ENCODE data around the gene RALGAPA2.

Gene RALGAPA2

DNA sequence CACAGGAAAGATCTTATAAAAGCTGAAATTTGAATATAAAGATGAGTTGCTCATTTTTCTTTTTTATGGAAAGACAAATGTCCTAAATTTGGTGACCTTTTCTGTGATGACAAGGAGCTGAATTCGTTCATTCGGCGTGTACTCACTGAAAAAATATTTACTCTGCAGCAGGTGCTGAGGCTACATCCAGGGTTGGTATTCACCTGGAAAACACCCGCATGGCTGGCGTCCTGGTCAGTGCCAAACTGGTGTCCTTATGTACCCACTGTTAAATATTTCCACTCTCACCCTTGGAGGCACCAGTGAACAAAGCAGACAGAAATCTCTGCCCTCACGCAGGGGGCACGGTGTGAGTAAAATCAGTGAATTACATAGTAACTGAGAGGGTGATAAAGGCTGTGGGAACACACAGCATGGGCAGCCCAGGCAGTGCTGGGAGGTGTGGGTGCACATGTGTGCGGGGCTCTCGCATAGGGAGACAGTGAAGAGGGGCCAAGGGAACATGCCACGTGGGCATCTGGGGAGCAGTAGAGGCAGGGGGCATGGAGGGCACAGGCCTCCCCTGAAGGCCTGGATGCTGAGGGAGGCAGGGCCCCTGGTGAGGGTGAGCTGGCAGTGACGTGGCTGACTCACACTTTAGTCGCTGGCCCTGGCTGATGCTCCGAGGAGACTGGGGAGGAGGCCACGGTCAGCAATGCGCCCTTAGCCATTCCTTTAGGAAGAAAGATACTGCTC, 254.9 kb downstream of the RALGAPA2 start:
- no peak for DNase-seq

DNA sequence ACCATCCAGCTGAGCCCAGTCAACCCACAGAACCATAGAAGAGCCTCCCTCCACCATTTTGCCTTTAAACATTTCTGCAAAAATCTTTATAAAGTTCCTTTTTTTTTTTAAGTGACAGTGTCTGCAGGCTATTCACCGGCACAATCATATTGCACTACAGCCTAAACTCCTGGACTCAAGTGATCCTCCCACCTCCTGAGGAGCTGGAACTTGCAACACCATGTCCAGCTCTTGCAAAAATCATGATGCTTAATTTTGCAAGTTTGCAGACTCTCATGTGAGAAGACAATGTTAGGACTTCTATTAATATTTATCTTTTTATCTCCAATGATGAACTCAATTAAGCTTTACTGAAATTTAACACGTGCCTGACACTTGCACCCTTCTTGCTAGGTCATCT, 255.7 kb downstream of the RALGAPA2 start:
- no peak for DNase-seq

DNA sequence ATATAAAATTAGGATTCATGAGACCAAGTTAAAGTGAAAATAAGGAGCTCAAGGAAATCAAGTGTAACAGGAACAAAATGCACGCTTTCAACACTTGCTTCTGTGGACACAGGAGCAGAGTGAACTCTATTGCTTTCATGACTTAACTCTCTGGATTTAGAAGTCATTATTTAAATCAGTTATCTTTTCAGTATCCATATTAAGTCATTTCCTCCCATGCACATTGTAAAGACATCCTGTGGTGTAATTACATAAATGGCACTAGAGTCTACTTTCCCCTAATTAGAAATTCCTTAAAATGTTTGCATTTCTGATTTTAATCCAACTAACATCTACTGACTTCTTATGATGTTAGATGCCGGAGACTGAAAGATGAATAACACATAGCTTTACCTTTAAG, 256.5 kb downstream of the RALGAPA2 start:
- DNase-seq, result no peak

DNA sequence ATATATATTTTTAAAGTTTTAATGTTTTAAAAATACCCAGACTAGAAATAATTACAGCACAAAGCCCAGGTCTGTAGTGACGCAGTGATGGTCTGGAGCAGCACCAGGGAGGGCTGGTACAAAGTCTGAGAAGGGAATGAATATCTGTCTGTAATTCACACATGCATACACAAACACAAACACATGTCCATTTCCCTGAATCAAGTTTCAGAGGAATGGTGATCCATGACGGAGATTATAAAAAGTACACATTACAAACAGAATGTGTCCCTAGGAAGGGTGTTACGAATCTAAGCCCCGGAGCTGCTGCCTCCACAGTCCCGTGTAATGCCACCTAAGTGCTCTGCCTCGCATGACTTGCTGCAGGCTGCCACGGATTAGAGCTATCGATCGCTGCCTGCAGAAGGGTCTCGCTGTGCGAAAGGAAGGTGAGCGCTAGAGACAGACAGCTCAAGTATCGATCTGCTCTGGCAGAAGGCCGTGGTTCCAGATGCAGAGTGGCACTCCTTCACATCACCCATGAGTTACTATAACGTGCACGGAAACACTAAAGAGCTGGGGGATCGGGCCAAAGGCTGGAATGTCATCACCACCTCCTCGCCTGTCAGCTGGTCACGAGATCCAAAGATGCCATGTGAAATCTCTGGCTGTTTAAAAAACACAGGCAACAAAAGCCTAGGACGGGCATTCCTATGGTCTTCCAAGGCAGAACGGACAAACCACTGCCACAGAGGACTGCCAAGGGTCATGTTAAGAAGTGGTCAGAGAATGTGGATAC, 257.4 kb downstream of the RALGAPA2 start:
- DNase-seq, result no peak

DNA sequence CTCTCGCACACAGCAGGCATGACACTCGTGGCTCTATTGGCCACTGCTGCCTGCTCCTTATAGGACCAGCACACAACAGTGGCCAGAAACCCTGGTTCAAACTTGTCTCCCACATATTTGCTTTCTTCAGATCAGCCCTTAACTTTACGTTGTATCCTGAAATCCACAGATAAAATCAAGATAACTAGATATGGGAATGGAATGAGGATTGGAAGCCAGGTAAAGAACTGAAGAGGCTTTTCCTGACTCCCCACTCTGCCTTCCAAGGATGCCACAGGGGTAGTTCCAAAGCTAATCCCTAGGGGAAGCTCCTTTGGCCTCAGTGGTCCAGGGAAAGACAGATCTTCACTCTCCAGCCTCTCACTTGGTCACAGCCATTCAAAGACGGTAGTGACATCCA, 258.1 kb downstream of the RALGAPA2 start:
- no peak for DNase-seq

DNA sequence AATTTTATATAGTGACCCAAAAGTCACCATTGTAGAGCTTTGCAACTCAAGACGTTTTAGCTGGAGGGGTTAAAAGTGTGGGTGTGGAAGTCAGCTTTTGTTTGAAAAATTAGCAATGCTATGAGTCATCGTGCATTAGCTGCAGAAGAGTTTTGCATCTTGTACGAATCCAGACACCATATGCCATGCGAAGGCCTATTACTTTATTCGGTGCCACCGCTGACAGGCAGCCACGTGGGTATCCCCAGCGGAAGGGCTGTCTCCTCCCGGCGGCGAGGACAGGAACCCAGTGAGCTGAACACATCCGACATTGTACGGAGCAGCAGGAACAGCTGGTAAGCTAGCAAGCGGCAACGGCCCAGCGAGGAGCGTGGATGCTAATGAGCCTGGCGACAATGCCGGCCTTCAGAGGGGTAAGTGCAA, 260.2 kb downstream of the RALGAPA2 start:
- DNase-seq, result peak in 13 of 14 donors; percentile 47 to 92 (median 82)

DNA sequence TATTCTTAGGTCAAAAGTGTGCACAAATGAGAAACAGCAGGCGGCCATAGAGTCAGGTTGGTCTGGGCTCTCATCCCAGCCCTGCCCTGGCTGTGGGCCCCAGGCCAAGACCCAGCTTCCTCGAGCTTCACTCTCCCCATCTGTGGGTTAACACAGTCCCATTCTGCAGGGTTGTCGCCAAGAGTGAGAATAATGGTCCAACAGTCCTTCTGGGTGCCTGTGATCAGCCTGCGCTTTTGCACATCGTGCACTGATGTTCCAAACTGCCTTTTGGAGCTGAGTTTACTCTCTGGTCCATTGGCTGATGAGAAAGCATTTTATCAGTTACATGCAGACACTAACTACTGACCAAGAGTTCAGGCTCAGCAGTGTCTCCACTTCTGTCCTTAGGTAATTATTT, 261.9 kb downstream of the RALGAPA2 start:
- peak in 11 of 14 donors; percentile 46 to 96 (median 61) for DNase-seq

- DNase-seq, result peak in 1 of 14 donors; percentile 49
Observed at GRCh38 chr20:20448881-20449280, 263.6 kb downstream of the RALGAPA2 start.

- peak in 1 of 14 donors; percentile 36 for DNase-seq
Observed at GRCh38 chr20:20447196-20447595, 265.2 kb downstream of the RALGAPA2 start.

DNA sequence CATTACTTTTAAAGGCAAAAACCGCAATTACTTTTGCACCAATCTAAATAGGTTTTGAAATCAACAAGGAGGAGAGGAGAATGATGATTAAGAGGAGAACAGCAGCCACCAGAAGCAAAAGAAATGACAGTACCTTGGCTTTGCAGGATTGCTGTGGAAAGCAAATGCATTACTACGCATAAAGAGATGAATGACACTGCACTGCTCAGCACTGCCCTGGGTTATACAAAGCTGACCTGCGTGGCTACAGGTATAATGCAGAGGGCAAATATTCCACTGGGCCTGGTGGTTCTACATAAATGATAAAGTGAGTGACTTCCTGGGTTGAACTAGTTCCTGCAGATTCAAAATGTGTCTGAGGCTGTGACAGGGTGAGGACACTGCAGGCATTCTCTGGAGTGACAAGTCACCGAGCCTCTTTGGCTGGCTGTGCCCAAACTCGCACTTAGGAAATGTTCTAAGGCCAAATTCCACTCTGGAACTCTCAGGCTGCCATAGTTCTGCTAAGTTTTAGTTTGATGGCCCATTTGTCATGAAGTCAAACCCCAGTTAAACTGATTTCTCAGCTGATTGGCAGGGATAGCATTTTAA, 265.9 kb downstream of the RALGAPA2 start:
- peak in 2 of 14 donors; percentile 14 to 57 for DNase-seq

DNA sequence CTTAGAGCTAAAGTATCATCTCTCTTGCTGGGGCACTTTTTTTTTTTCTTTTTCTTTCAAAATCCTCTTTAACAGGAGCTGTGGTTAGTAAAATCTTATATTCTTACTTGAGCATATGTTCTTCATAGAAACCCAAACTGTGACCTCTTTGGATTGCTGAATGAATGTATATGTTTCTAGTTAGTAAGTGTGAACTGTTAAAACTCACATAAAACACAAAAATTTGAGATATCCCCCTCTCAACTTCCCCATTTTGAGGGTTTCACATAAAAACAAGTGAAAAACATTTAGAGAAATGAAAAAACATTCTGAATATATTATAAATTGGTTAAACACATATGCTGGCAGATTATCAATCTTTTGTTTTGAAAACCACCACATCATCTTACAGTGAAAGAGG, 266.4 kb downstream of the RALGAPA2 start:
- no peak for DNase-seq

DNA sequence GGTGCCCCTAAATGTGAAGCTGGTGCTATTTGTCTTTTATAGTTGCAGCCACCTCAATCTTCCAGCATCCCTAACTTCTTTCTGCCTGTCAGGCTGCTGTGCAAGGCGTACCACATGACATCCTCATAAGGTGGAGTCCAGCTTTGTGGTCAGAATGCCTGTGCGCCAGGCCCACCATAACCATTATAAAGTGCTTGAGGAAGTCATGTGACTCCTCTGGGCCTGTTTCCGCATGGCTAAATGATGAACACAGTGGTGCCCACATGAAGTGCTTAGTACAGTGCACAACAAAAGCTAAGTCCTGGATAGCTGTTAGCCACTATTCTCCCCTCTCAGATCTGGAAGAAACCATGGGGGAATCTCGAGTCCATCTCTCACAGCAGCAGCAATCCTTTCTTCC, 268.9 kb downstream of the RALGAPA2 start:
- DNase-seq, result no peak

GRCh38 chr20:20442466-20442865, 270.0 kb downstream of the RALGAPA2 start:
- no peak for DNase-seq

DNA sequence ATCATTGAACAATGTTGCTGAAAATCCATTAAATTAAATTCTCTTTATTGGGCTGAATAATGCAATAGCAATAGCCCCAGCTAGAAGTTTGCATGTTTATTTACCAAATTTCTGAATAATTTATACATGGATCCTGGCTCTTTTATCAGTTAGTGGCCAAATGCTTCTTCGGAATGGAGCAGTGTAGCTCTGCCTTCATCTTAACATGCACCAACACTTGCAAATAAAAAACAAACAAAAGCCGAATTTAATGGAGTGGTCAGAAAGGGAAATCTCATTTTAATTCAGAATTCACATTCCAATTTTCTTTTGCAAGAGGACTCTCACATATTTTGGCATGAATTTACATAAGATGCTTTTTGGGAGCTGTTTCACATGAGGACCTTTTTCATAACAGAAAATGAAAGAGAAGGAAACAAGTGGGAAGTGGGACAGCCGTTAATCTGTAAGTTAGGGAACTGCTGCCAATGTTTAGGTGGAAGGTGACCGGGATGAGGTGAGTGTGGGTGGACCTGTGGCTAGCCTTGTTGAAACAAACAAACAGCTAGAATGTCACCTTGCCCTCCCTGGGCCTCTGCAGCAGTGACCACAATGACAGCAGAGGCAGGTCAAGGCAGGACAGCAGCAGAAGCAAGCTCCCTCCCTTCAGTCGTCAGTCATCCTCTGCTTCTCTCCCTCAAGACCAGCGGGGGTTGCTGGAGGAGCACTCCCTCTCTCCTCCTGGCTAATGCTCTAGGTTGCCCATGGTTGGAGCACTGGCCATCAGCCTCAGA, 271.4 kb downstream of the RALGAPA2 start:
- DNase-seq, result peak in 2 of 14 donors; percentile 12 to 47

- DNase-seq, result peak in 3 of 14 donors; percentile 11 to 76 (median 21)
Observed at GRCh38 chr20:20440481-20440880, 272.0 kb downstream of the RALGAPA2 start.

DNA sequence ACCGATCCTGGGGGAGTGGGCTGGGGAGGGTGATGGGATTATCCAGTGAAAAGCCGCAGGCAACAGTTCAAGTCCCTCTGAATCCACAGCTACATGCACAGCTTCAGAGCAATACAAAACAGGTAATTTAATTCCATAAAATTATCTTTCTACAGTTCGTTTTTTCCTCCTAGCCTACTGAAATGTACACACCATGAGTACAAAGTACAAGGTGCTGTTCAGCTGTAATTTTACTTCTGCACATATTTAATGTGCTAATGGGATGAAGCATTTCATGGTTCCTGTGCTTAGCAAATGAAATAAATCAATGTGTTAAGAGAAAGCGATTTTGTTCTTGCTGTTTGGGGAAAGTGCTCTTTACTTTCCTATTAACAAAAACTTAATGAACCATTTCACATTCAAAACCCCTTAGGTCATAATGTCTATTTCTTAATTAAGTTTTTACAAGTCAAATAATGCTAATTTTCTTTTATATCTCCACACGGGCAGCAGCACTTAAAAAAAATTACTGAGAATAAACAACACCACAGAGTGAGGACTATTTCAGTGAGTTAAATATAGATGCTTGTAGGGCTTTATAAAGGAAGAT, 272.7 kb downstream of the RALGAPA2 start:
- no peak for DNase-seq

DNA sequence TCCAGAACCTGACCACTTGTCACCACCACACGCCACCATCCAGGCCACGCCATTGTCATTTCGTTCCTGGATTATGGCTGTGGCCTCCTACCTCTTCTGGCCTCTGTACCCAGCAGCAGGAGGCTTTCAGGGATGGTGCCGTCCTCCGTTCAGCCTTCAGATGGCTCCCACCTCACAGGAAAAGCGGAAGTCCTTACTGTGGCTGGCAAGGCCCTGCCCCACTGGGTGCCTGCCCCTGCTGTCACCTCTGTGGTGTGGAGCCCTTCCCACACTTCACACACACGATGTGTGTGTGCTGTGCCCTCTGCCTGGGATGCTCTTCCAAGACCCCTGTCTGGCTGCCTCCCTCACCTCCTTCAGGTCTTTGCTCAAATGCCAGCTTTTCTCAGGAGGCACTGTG, 275.1 kb downstream of the RALGAPA2 start:
- DNase-seq, result no peak

DNA sequence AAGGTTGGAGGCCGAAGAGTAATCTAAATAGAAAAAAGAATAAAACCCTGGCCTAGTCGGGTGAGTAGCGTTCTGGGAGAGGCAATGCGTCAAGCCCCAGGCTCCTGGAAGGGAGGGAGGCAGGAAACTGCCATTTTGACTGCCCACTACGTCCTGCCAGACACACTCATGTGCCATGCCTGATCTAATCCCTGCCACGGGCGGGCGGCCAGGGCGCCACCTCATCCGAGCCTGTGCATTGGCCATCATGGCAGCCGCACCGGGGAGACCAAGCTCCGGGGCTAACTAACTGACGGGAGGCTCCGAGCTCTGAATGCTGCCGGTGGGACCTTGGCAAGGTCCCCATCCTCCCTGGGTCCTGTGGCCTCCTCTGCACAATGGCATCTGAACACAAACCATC, 275.8 kb downstream of the RALGAPA2 start:
- DNase-seq, result peak in 1 of 14 donors; percentile 27

- peak in 5 of 14 donors; percentile 21 to 32 (median 23) for DNase-seq
Observed at GRCh38 chr20:20435453-20435852, 277.0 kb downstream of the RALGAPA2 start.

- no peak for DNase-seq
Observed at GRCh38 chr20:20432618-20433286, 279.7 kb downstream of the RALGAPA2 start.

GRCh38 chr20:20430066-20430465, 282.4 kb downstream of the RALGAPA2 start:
- no peak for DNase-seq

- no peak for DNase-seq
Observed at GRCh38 chr20:20428067-20428466, 284.4 kb downstream of the RALGAPA2 start.
